BJ (cell line): ENCODE measurements around the gene DET1. TPM values are rescaled to one million over a fixed set of nuclear protein-coding genes. Genes with fewer than 3 reads are reported as not detected.
A peak's percentile ranks its signal among the peaks of the same experiment; 100 is the strongest.

ENCODE experiments used
- CTCF ChIA-PET: fragments of 350-600 bp; formaldehyde crosslinking; extraction: SDS; loops from one replicate; lab custom pipeline; 2021; ENCODE audit warnings: antibody characterized with exemption, inconsistent platforms; lab: Yijun Ruan, JAX
- POLR2A ChIA-PET: fragments of 300-600 bp; sonication (Branson Sonifier 250); formaldehyde crosslinking; extraction: SDS; loops from one replicate; lab custom pipeline; 2021; ENCODE audit warnings: antibody characterized with exemption; lab: Charles Lee
- DNase-seq: peaks from one replicate; pipeline ENCODE4 v3.0.0-alpha.2; 2011; ENCODE audit warnings: low read depth
- H3K27me3 ChIP-seq: 2 replicates; pipeline ENCODE4 v1.6.0; 2011; ENCODE audit warnings: low read length; ENCODE audit not compliant: control insufficient read depth, insufficient read depth
- H3K36me3 ChIP-seq: 2 replicates; pipeline ENCODE4 v1.5.1; 2011; ENCODE audit warnings: low read length; ENCODE audit not compliant: control insufficient read depth, insufficient read depth
- H3K4me3 ChIP-seq: 2 replicates; pipeline ENCODE4 v1.5.1; 2011; ENCODE audit warnings: low read depth, mild to moderate bottlenecking, control low read depth, low read length
- polyA plus RNA-seq: library from polyadenylated mRNA; depleted of rRNA; stranded (reverse); fragments of >200 nt; gene quantifications from 2 replicates; pipeline ENCODE4 v1.2.3, GENCODE V29; 2011
- TF ChIP-seq, protein P1 (sequence below): IDR thresholded peaks from 2 replicates; pipeline ENCODE4 v1.5.1; 2011; ENCODE audit warnings: low read depth, mild to moderate bottlenecking, control low read depth, inconsistent platforms, low read length, moderate library complexity; ENCODE audit not compliant: insufficient read depth

DET1 gene
- polyA plus RNA-seq, 1 experiment = 11.0 TPM

- POLR2A ChIA-PET = no interaction called here
- Histone ChIP-seq H3K4me3 (no peak overlapping the region), H3K36me3 (peaks cover 6% of the 10 kb centered on the region), H3K27me3 (no peaks in the 10 kb centered on the region)
- peak; percentile 26 for DNase-seq
- CTCF ChIA-PET = interaction anchor here (0.9 to 1.3 kb wide), 2 partner anchors 17 to 137 kb away, joined by 3 read pairs; no protein-coding TSS in a partner anchor
- TF ChIP-seq, protein P1, sequence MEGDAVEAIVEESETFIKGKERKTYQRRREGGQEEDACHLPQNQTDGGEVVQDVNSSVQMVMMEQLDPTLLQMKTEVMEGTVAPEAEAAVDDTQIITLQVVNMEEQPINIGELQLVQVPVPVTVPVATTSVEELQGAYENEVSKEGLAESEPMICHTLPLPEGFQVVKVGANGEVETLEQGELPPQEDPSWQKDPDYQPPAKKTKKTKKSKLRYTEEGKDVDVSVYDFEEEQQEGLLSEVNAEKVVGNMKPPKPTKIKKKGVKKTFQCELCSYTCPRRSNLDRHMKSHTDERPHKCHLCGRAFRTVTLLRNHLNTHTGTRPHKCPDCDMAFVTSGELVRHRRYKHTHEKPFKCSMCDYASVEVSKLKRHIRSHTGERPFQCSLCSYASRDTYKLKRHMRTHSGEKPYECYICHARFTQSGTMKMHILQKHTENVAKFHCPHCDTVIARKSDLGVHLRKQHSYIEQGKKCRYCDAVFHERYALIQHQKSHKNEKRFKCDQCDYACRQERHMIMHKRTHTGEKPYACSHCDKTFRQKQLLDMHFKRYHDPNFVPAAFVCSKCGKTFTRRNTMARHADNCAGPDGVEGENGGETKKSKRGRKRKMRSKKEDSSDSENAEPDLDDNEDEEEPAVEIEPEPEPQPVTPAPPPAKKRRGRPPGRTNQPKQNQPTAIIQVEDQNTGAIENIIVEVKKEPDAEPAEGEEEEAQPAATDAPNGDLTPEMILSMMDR = no peak
Observed at GRCh38 chr15:88513195-88513594, 33.3 kb downstream of the DET1 start.

DNA sequence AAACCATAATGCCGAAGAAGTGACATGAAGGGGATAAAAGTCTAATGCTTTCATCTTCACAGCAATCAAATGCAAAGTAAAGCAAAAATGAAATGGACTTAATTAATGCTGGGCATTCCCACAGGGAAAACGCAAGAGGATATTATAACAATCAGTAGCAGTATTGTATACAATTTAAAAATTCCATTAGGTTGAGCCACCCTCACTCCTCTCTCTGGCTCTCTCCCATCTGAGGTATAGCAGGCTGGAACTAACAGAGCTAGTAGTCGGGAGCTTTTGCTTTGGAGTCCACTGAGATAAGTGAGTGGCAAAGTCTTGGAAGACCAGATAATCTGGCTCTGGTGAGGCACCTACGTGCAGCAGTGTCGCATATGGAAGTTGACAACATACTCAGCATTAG, 33.9 kb downstream of the DET1 start:
- Histone ChIP-seq H3K27me3 (no peaks in the 10 kb centered on the region), H3K36me3 (peaks cover 6% of the 10 kb centered on the region), H3K4me3 (no peak overlapping the region)
- TF ChIP-seq, protein P1 = no peak
- POLR2A ChIA-PET = no interaction called here
- CTCF ChIA-PET = interaction anchor here (0.9 to 1.3 kb wide), 3 partner anchors 10 to 137 kb away, joined by 3 read pairs; no protein-coding TSS in a partner anchor
- no peak for DNase-seq

DNA sequence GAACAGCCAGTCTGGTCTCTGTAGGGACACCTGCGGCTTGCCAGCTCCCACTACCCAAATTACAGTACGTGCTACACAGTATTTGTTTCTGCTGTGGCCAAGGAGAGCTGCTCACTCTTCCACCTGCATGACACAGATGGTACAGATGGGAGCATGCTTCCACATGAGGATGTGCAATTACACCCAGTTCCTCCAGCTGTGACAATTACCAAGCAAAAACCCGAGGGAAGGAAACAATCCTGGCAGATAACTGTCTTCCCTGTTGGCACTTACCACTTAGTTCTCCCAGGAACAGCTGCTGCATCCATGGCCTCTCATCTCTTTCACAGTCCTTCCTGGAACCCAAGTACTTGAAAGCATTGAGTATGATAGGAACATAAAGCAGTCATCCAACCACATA, 34.4 kb downstream of the DET1 start:
- TF ChIP-seq, protein P1 = no peak
- Histone ChIP-seq H3K4me3 (no peak overlapping the region), H3K27me3 (no peaks in the 10 kb centered on the region), H3K36me3 (peaks cover 6% of the 10 kb centered on the region)
- no peak for DNase-seq
- POLR2A ChIA-PET = no interaction called here
- CTCF ChIA-PET = interaction anchor here (0.9 to 1.3 kb wide), 3 partner anchors 10 to 138 kb away, joined by 3 read pairs; no protein-coding TSS in a partner anchor

- POLR2A ChIA-PET = no interaction called here
- Histone ChIP-seq H3K27me3 (no peaks in the 10 kb centered on the region), H3K36me3 (peaks cover 4% of the 10 kb centered on the region), H3K4me3 (no peak overlapping the region)
- TF ChIP-seq, protein P1 = no peak
- DNase-seq = no peak
- CTCF ChIA-PET = no interaction called here
Observed at GRCh38 chr15:88511161-88511560, 35.3 kb downstream of the DET1 start.

GRCh38 chr15:88509964-88510363, 36.5 kb downstream of the DET1 start:
- TF ChIP-seq, protein P1 = no peak
- DNase-seq = no peak
- Histone ChIP-seq H3K27me3 (no peaks in the 10 kb centered on the region), H3K4me3 (no peak overlapping the region), H3K36me3 (peaks cover 4% of the 10 kb centered on the region)
- ChIA-PET POLR2A (no interaction called here), CTCF (interaction anchor here (0.8 kb wide), 2 partner anchors 10 to 12 kb away, joined by 3 read pairs; no protein-coding TSS in a partner anchor)
